ENCODE measurements around the gene TBC1D22A.

Gene TBC1D22A

GRCh38 chr22:46737105-46737975 is 25.1 kb upstream of the TBC1D22A start:
- DNase-seq, result peak; percentile 35 to 48

GRCh38 chr22:46737976-46738646 is 24.3 kb upstream of the TBC1D22A start, which contains the start of gene CERK:
Gene CERK (minus strand): TSS chr22:46738252. CDS start chr22:46738148, 104 bp downstream.
- peak; percentile 69 to 72 for DNase-seq

GRCh38 chr22:46738647-46739093 is 23.8 kb upstream of the TBC1D22A start:
- no peak for DNase-seq

GRCh38 chr22:46739094-46739870 is 23.2 kb upstream of the TBC1D22A start:
- peak; percentile 75 to 78 for DNase-seq

- DNase-seq, result no peak
Measured at GRCh38 chr22:46740910-46741780, 21.3 kb upstream of the TBC1D22A start.

- DNase-seq, result no peak
Measured at GRCh38 chr22:46741974-46742519, 20.4 kb upstream of the TBC1D22A start.

- no peak for DNase-seq
Measured at GRCh38 chr22:46742576-46743221, 19.8 kb upstream of the TBC1D22A start.

- DNase-seq, result no peak
Measured at GRCh38 chr22:46744581-46744980, 17.9 kb upstream of the TBC1D22A start.

- DNase-seq, result no peak
Measured at GRCh38 chr22:46746192-46746591, 16.3 kb upstream of the TBC1D22A start.

- no peak for DNase-seq
Measured at GRCh38 chr22:46746620-46747019, 15.8 kb upstream of the TBC1D22A start.

- no peak for DNase-seq
Measured at GRCh38 chr22:46747646-46748045, 14.8 kb upstream of the TBC1D22A start.

- DNase-seq, result no peak
Measured at GRCh38 chr22:46748206-46748907, 14.1 kb upstream of the TBC1D22A start.

- DNase-seq, result peak; percentile 63 to 71
Measured at GRCh38 chr22:46748908-46749675, 13.4 kb upstream of the TBC1D22A start.

GRCh38 chr22:46749682-46750529 is 12.5 kb upstream of the TBC1D22A start:
- DNase-seq, result no peak

GRCh38 chr22:46750530-46750800 is 12.0 kb upstream of the TBC1D22A start:
- no peak for DNase-seq

GRCh38 chr22:46750863-46751443 is 11.5 kb upstream of the TBC1D22A start:
- DNase-seq, result no peak

GRCh38 chr22:46752286-46752987 is 10.0 kb upstream of the TBC1D22A start:
- no peak for DNase-seq

- no peak for DNase-seq
Measured at GRCh38 chr22:46752988-46753310, 9.5 kb upstream of the TBC1D22A start.
